Testis (tissue), 3 donors: Measurements from ENCODE around the gene DGKD. TPM values are rescaled to one million over a fixed set of nuclear protein-coding genes. Genes with fewer than 3 reads are reported as not detected.

Experiments used
- DNase-seq: peaks from one replicate; pipeline ENCODE4 v3.0.0-alpha.2; 2019
- H3K27ac ChIP-seq, 2 donors: fragments of 200-600 bp; sonication (generic); one replicate each; pipeline ENCODE4 v1.5.1; 2019
- H3K27me3 ChIP-seq: fragments of 200-600 bp; sonication (generic); one replicate; pipeline ENCODE4 v1.5.1; 2019
- H3K36me3 ChIP-seq: fragments of 200-600 bp; sonication (generic); one replicate; pipeline ENCODE4 v1.5.1; 2017; ENCODE audit warnings: low read depth; ENCODE audit errors: missing control alignments
- H3K4me1 ChIP-seq: fragments of 200-600 bp; sonication (generic); one replicate; pipeline ENCODE4 v1.5.1; 2019
- H3K4me3 ChIP-seq, 2 donors: fragments of 200-600 bp; sonication (generic); one replicate each; pipeline ENCODE4 v1.5.1; 2017 to 2019
- H3K9me3 ChIP-seq: fragments of 200-600 bp; sonication (generic); one replicate; pipeline ENCODE4 v1.5.1; 2017
- POLR2A ChIP-seq: fragments of 450-650 bp; IDR thresholded peaks from one replicate; pipeline ENCODE4 v1.6.1; 2017; ENCODE audit warnings: antibody characterized with exemption, mild to moderate bottlenecking, moderate library complexity
- WGBS, 2 donors: methylation state at CpG; one replicate each; pipeline ENCODE4 v1.1.5; 2018; 5-methylcytosine and 5-hydroxymethylcytosine counted together
- intact Hi-C: fragments of 100-400 bp; cut with DNase I; formaldehyde crosslinking; loops from one replicate; pipeline ENCODE4 v1.15.1; 2023; ENCODE audit warnings: low total_unique reads
- polyA plus RNA-seq: library from polyadenylated mRNA; stranded (reverse); fragments of 350-450 nt; fragmentation: Illumina TruSeq; extraction: RNeasy Lipid Tissue Mini Kit (QIAGEN cat#74804); gene quantifications from one replicate; pipeline ENCODE4 v1.2.3, GENCODE V29; 2014; ENCODE audit warnings: low read depth, low replicate concordance; ENCODE audit not compliant: insufficient read depth
- total RNA-seq, 2 donors: library from RNA; depleted of rRNA; stranded (reverse); fragments of >200 nt; gene quantifications; one replicate each; pipeline ENCODE4 v1.2.3, GENCODE V29; 2016
- TF ChIP-seq, protein P1 (sequence below), 3 experiments: fragments of 450-650 bp in 2 of 3; fragments of 200-600 bp in 1 of 3; sonication (generic) in 1 of 3; IDR thresholded peaks; one replicate each; pipeline ENCODE4 v1.5.1; 2016 to 2019; ENCODE audit warnings: antibody characterized with exemption in 3 of 3, mild to moderate bottlenecking in 2 of 3, moderate library complexity in 1 of 3

The DGKD gene
- total and polyA plus RNA-seq, 3 donors from 2014 or later, result 65.1 to 80.1 (median 66.7) TPM

- Histone ChIP-seq H3K4me3 (no peak overlapping the region), H3K4me1 (peaks cover 20% of the 10 kb centered on the region), H3K36me3 (no peaks in the 10 kb centered on the region), H3K9me3 (no peaks in the 10 kb centered on the region), H3K27ac (no peak overlapping the region), H3K27me3 (no peaks in the 10 kb centered on the region)
- DNase-seq, result no peak
- WGBS, 2 donors, result 87 to 92% methylated on average over 4 of the region's 4 CpGs
- no peak for TF ChIP-seq POLR2A
- TF ChIP-seq, protein P1, sequence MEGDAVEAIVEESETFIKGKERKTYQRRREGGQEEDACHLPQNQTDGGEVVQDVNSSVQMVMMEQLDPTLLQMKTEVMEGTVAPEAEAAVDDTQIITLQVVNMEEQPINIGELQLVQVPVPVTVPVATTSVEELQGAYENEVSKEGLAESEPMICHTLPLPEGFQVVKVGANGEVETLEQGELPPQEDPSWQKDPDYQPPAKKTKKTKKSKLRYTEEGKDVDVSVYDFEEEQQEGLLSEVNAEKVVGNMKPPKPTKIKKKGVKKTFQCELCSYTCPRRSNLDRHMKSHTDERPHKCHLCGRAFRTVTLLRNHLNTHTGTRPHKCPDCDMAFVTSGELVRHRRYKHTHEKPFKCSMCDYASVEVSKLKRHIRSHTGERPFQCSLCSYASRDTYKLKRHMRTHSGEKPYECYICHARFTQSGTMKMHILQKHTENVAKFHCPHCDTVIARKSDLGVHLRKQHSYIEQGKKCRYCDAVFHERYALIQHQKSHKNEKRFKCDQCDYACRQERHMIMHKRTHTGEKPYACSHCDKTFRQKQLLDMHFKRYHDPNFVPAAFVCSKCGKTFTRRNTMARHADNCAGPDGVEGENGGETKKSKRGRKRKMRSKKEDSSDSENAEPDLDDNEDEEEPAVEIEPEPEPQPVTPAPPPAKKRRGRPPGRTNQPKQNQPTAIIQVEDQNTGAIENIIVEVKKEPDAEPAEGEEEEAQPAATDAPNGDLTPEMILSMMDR (IDR thresholded peaks at IDR 0.05), result no peak
- intact Hi-C loops, result no loop called here
Observed at GRCh38 chr2:233413046-233413445, 58.8 kb downstream of the DGKD start.

- intact Hi-C loops, result no loop called here
- H3K9me3 ChIP-seq, result no peaks in the 10 kb centered on the region
- no peak overlapping the region for H3K4me3 ChIP-seq
- peaks cover 20% of the 10 kb centered on the region for H3K4me1 ChIP-seq
- H3K27ac ChIP-seq, result peak overlapping the region in 1 of 2 donors; percentile 23
- no peaks in the 10 kb centered on the region for H3K27me3 ChIP-seq
- DNase-seq, result peak; percentile 82
- TF ChIP-seq POLR2A, result no peak
- TF ChIP-seq, protein P1 (IDR thresholded peaks at IDR 0.05), result no peak
- WGBS, 2 donors, result 69 to 83% methylated on average over 9 of the region's 9 CpGs
- H3K36me3 ChIP-seq, result no peaks in the 10 kb centered on the region
Observed at GRCh38 chr2:233413559-233414272, 59.4 kb downstream of the DGKD start.

GRCh38 chr2:233414273-233414654 lies 60.0 kb downstream of the DGKD start:
- intact Hi-C loops, result no loop called here
- Histone ChIP-seq H3K9me3 (no peaks in the 10 kb centered on the region), H3K4me3 (no peak overlapping the region), H3K27me3 (no peaks in the 10 kb centered on the region), H3K27ac (no peak overlapping the region), H3K4me1 (peaks cover 20% of the 10 kb centered on the region), H3K36me3 (no peaks in the 10 kb centered on the region)
- WGBS, 2 donors, result 81 to 89% methylated on average over 3 to 4 of the region's 4 CpGs
- TF ChIP-seq POLR2A, result no peak
- TF ChIP-seq, protein P1 (IDR thresholded peaks at IDR 0.05), result no peak
- peak; percentile 13 for DNase-seq

DNA sequence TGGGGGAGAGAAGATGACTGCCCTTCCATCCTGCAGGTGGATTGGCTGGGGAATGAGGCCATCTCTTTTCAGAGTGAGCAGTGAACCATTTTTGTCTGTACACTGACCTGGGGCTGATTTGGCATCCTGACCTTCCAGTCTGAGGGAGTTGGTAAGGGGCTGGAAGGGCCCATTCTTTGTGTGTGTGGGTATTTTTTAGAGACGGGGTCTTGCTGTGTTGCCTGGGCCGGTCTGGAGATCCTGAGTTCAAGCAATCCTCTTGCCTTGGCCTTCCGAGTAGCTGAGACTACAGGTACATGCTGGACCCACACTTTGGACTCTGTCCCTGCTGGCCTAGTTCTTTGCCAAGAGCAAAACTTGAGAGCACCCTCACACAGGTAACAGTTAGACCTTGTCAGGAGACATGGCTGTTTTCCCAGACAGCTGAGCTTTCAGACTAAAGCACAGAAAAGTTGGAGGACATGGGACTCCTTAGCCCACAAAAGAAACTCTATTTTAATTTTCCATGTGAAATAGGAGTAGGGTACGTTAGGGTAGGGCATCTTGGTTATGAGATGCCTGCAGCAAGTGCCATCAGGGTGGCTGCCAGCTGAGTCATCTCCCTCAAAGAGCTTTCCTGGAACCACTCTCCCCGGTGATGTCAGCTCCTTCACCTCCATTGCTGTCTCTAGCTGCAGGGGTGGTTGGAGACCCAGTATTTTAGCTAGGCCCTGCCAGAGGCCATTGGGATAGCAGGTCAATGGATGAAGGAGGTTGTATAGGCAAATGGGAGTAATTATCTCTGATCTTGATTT lies 60.7 kb downstream of the DGKD start:
- Histone ChIP-seq H3K4me3 (no peak overlapping the region), H3K9me3 (no peaks in the 10 kb centered on the region), H3K36me3 (no peaks in the 10 kb centered on the region), H3K27ac (no peak overlapping the region), H3K27me3 (no peaks in the 10 kb centered on the region), H3K4me1 (peaks cover 23% of the 10 kb centered on the region)
- intact Hi-C loops, result no loop called here
- DNase-seq, result peak; percentile 12
- TF ChIP-seq, protein P1 (IDR thresholded peaks at IDR 0.05), result no peak
- no peak for TF ChIP-seq POLR2A
- WGBS, 2 donors, result 94 to 95% methylated on average over 5 of the region's 5 CpGs
